GM12891 (cell line): ENCODE measurements around the gene STK17A.

Source experiments
- DNase-seq: peaks from one replicate; pipeline ENCODE4 v3.0.0; 2011; ENCODE audit warnings: low spot score; ENCODE audit not compliant: insufficient read length
- FAIRE-seq: peaks from 2 replicates; lab custom pipeline; 2011; peaks lifted over from hg19 to GRCh38; lab: Jason Lieb, UNC
- PAX5 ChIP-seq: IDR thresholded peaks from 2 replicates; pipeline ENCODE4 v1.6.1; 2011; ENCODE audit warnings: low read length, moderate library complexity, mild to moderate bottlenecking; ENCODE audit not compliant: insufficient read depth, severe bottlenecking
- POLR2A ChIP-seq: IDR thresholded peaks from 2 replicates; pipeline ENCODE4 v1.6.1; 2011; ENCODE audit warnings: low read depth, low read length, control low read depth
- POLR2AphosphoS5 ChIP-seq: IDR thresholded peaks from 2 replicates; pipeline ENCODE4 v1.6.1; 2011; ENCODE audit warnings: low read depth, low read length, control low read depth
- POU2F2 ChIP-seq: IDR thresholded peaks from 2 replicates; pipeline ENCODE4 v1.6.1; 2011; ENCODE audit warnings: low read depth, mild to moderate bottlenecking, control low read depth, low read length, moderate library complexity
- SPI1 ChIP-seq: IDR thresholded peaks from 2 replicates; pipeline ENCODE4 v1.6.1; 2011; ENCODE audit warnings: low read depth, low read length, control low read depth
- TAF1 ChIP-seq: IDR thresholded peaks from 2 replicates; pipeline ENCODE4 v1.6.1; 2011; ENCODE audit warnings: low read depth, low read length, control low read depth

Gene STK17A

GRCh38 chr7:43630482-43630881 is 47.6 kb downstream of the STK17A start:
- TF ChIP-seq TAF1 (no peak), POLR2AphosphoS5 (no peak), POLR2A (no peak), PAX5 (no peak), POU2F2 (no peak), SPI1 (no peak)
- DNase-seq (no peak), FAIRE-seq (no peak)

- DNase-seq (no peak), FAIRE-seq (no peak)
- TF ChIP-seq TAF1 (no peak), POU2F2 (no peak), POLR2AphosphoS5 (no peak), SPI1 (no peak), PAX5 (no peak), POLR2A (no peak; the same call in 1 of the 2 replicates)
Observed at GRCh38 chr7:43631559-43631958, 48.7 kb downstream of the STK17A start.

- no peak for FAIRE-seq
Observed at GRCh38 chr7:43632746-43633145, 49.8 kb downstream of the STK17A start.

GRCh38 chr7:43634384-43634783 is 51.5 kb downstream of the STK17A start:
- DNase-seq, result no peak
- peak; percentile 50 for FAIRE-seq
- TF ChIP-seq PAX5 (no peak), TAF1 (no peak), POU2F2 (no peak), POLR2AphosphoS5 (peak; percentile 73; the same call in 1 of the 2 replicates), POLR2A (peak; percentile 73), SPI1 (no peak)

More at GRCh38 chr7:43632746-43633145, 49.8 kb downstream of the STK17A start:
- DNase-seq, result no peak
- TF ChIP-seq POLR2AphosphoS5 (no peak; the same call in 1 of the 2 replicates), POLR2A (no peak), POU2F2 (no peak), PAX5 (no peak), TAF1 (no peak), SPI1 (no peak)

GRCh38 chr7:43636093-43636492 is 53.2 kb downstream of the STK17A start:
- FAIRE-seq (no peak), DNase-seq (no peak)
- TF ChIP-seq POLR2A, result no peak
- no peak for TF ChIP-seq POU2F2
- no peak for TF ChIP-seq POLR2AphosphoS5
- no peak for TF ChIP-seq SPI1

GRCh38 chr7:43637114-43637806 is 54.4 kb downstream of the STK17A start:
- DNase-seq, result no peak
- no peak for TF ChIP-seq TAF1
- no peak for TF ChIP-seq PAX5
- 0 out of 2 replicates have a peak, but pooled peaks have one; percentile 21 for TF ChIP-seq POLR2AphosphoS5
- TF ChIP-seq POU2F2, result no peak
- TF ChIP-seq POLR2A, result peak; percentile 24; the same call in 1 of the 2 replicates
- no peak for TF ChIP-seq SPI1
- no peak for FAIRE-seq

- FAIRE-seq (no peak), DNase-seq (no peak)
- TF ChIP-seq POU2F2 (no peak), SPI1 (no peak), POLR2AphosphoS5 (0 out of 2 replicates have a peak, but pooled peaks have one; percentile 23), TAF1 (no peak), POLR2A (no peak), PAX5 (no peak)
Observed at GRCh38 chr7:43639858-43640491, 57.1 kb downstream of the STK17A start.

- FAIRE-seq, result no peak
- no peak for TF ChIP-seq TAF1
- no peak for TF ChIP-seq POLR2A
- TF ChIP-seq PAX5, result no peak
- no peak for TF ChIP-seq POLR2AphosphoS5
- no peak for TF ChIP-seq SPI1
- no peak for TF ChIP-seq POU2F2
- DNase-seq, result no peak
Observed at GRCh38 chr7:43640679-43641078, 57.8 kb downstream of the STK17A start.

- TF ChIP-seq TAF1 (no peak), PAX5 (no peak), POU2F2 (no peak), POLR2AphosphoS5 (no peak; the same call in 1 of the 2 replicates), SPI1 (no peak), POLR2A (no peak)
Observed at GRCh38 chr7:43642897-43643630, 60.2 kb downstream of the STK17A start.

More at GRCh38 chr7:43642897-43643630, 60.2 kb downstream of the STK17A start:
- no peak for DNase-seq
- FAIRE-seq, result no peak
